ENCODE measurements around the gene MYL12A.

MYL12A gene

GRCh38 chr18:3230401-3231334 lies 16.9 kb upstream of the MYL12A start:
- Histone ChIP-seq H3K4ac (ENCODE audit: low read depth, low read length) (no peak overlapping the region), H3K9ac (ENCODE audit: low read length) (no peak overlapping the region), H3K4me3 (ENCODE audit: low read length) (no peak overlapping the region)

GRCh38 chr18:3233004-3233403 lies 14.6 kb upstream of the MYL12A start:
- no peak overlapping the region for H3K4me3 ChIP-seq (ENCODE audit: low read length)
- H3K23ac ChIP-seq (ENCODE audit: low read length), result no peak overlapping the region
- H3K36me3 ChIP-seq (ENCODE audit: control insufficient read depth, insufficient read depth, low read length), result no peaks in the 10 kb centered on the region
- H2BK5ac ChIP-seq (ENCODE audit: low read length), result no peak overlapping the region
- no peak for DNase-seq
- no peak overlapping the region for H4K5ac ChIP-seq (ENCODE audit: low read length)
- H3K4ac ChIP-seq (ENCODE audit: low read depth, low read length), result no peak overlapping the region
- no peak overlapping the region for H2BK120ac ChIP-seq (ENCODE audit: low read depth, low read length)
- no peak overlapping the region for H3K4me2 ChIP-seq (ENCODE audit: low read length)
- no peak overlapping the region for H3K18ac ChIP-seq (ENCODE audit: low read length)
- H2BK15ac ChIP-seq (replicated peaks; ENCODE audit: low read depth), result no peak overlapping the region
- no peaks in the 10 kb centered on the region for H3K79me1 ChIP-seq (ENCODE audit: low read length)
- no peak overlapping the region for H4K8ac ChIP-seq (ENCODE audit: low read depth, low read length)
- no peak overlapping the region for H3K56ac ChIP-seq (ENCODE audit: low read length)
- H3K4me1 ChIP-seq (ENCODE audit: control insufficient read depth, low read depth, low read length), result no peaks in the 10 kb centered on the region
- H3K9ac ChIP-seq (ENCODE audit: low read length), result no peak overlapping the region
- no peak overlapping the region for H3K27ac ChIP-seq (ENCODE audit: low read depth, low read length)
- H3K79me2 ChIP-seq (ENCODE audit: control insufficient read depth, insufficient read depth, low read length), result no peaks in the 10 kb centered on the region
- H2AK5ac ChIP-seq (ENCODE audit: low read length), result no peak overlapping the region
- H3K27me3 ChIP-seq (ENCODE audit: insufficient read depth, low read length, poor library complexity), result no peaks in the 10 kb centered on the region
- WGBS (ENCODE audit: extremely low coverage, insufficient coverage, low lambda C conversion rate), result no CpG with 5 or more reads among the region's 1 CpG

More at GRCh38 chr18:3230401-3231334, 16.9 kb upstream of the MYL12A start:
- WGBS (ENCODE audit: extremely low coverage, insufficient coverage, low lambda C conversion rate), result no CpG with 5 or more reads among the region's 9 CpGs
- peak; percentile 57 for DNase-seq
- Histone ChIP-seq H3K56ac (ENCODE audit: low read length) (no peak overlapping the region), H3K4me1 (ENCODE audit: control insufficient read depth, low read depth, low read length) (no peaks in the 10 kb centered on the region), H2AK5ac (ENCODE audit: low read length) (no peak overlapping the region), H3K36me3 (ENCODE audit: control insufficient read depth, insufficient read depth, low read length) (no peaks in the 10 kb centered on the region), H3K27me3 (ENCODE audit: insufficient read depth, low read length, poor library complexity) (no peaks in the 10 kb centered on the region), H3K4me2 (ENCODE audit: low read length) (no peak overlapping the region), H3K79me1 (ENCODE audit: low read length) (no peaks in the 10 kb centered on the region), H3K79me2 (ENCODE audit: control insufficient read depth, insufficient read depth, low read length) (no peaks in the 10 kb centered on the region), H3K23ac (ENCODE audit: low read length) (no peak overlapping the region), H2BK15ac (replicated peaks; ENCODE audit: low read depth) (no peak overlapping the region), H4K5ac (ENCODE audit: low read length) (no peak overlapping the region), H4K8ac (ENCODE audit: low read depth, low read length) (no peak overlapping the region), H3K18ac (ENCODE audit: low read length) (no peak overlapping the region), H2BK120ac (ENCODE audit: low read depth, low read length) (no peak overlapping the region), H3K27ac (ENCODE audit: low read depth, low read length) (no peak overlapping the region), H2BK5ac (ENCODE audit: low read length) (no peak overlapping the region)

- Histone ChIP-seq H3K18ac (ENCODE audit: low read length) (no peak overlapping the region), H3K4me1 (ENCODE audit: control insufficient read depth, low read depth, low read length) (no peaks in the 10 kb centered on the region), H4K8ac (ENCODE audit: low read depth, low read length) (no peak overlapping the region), H3K27me3 (ENCODE audit: insufficient read depth, low read length, poor library complexity) (no peaks in the 10 kb centered on the region), H4K5ac (ENCODE audit: low read length) (no peak overlapping the region), H3K79me2 (ENCODE audit: control insufficient read depth, insufficient read depth, low read length) (no peaks in the 10 kb centered on the region), H2BK5ac (ENCODE audit: low read length) (no peak overlapping the region), H3K4ac (ENCODE audit: low read depth, low read length) (no peak overlapping the region), H2BK120ac (ENCODE audit: low read depth, low read length) (no peak overlapping the region), H2BK15ac (replicated peaks; ENCODE audit: low read depth) (no peak overlapping the region), H3K27ac (ENCODE audit: low read depth, low read length) (no peak overlapping the region), H3K4me2 (ENCODE audit: low read length) (no peak overlapping the region), H3K56ac (ENCODE audit: low read length) (no peak overlapping the region), H3K23ac (ENCODE audit: low read length) (no peak overlapping the region), H3K79me1 (ENCODE audit: low read length) (no peaks in the 10 kb centered on the region), H3K36me3 (ENCODE audit: control insufficient read depth, insufficient read depth, low read length) (no peaks in the 10 kb centered on the region), H3K4me3 (ENCODE audit: low read length) (no peak overlapping the region), H3K9ac (ENCODE audit: low read length) (no peak overlapping the region), H2AK5ac (ENCODE audit: low read length) (no peak overlapping the region)
- WGBS (ENCODE audit: extremely low coverage, insufficient coverage, low lambda C conversion rate), result no CpG with 5 or more reads among the region's 4 CpGs
- DNase-seq, result no peak
Measured at GRCh38 chr18:3233433-3234168, 14.0 kb upstream of the MYL12A start.

GRCh38 chr18:3234457-3234856 lies 13.1 kb upstream of the MYL12A start:
- no peak overlapping the region for H3K9ac ChIP-seq (ENCODE audit: low read length)
- no peak overlapping the region for H2BK5ac ChIP-seq (ENCODE audit: low read length)
- no peak overlapping the region for H2AK5ac ChIP-seq (ENCODE audit: low read length)
- no peak overlapping the region for H3K23ac ChIP-seq (ENCODE audit: low read length)
- no peak overlapping the region for H3K4ac ChIP-seq (ENCODE audit: low read depth, low read length)
- H3K4me1 ChIP-seq (ENCODE audit: control insufficient read depth, low read depth, low read length), result no peaks in the 10 kb centered on the region
- WGBS (ENCODE audit: extremely low coverage, insufficient coverage, low lambda C conversion rate), result no CpG with 5 or more reads among the region's 5 CpGs
- no peaks in the 10 kb centered on the region for H3K36me3 ChIP-seq (ENCODE audit: control insufficient read depth, insufficient read depth, low read length)
- H2BK15ac ChIP-seq (replicated peaks; ENCODE audit: low read depth), result no peak overlapping the region
- H3K79me2 ChIP-seq (ENCODE audit: control insufficient read depth, insufficient read depth, low read length), result no peaks in the 10 kb centered on the region
- no peaks in the 10 kb centered on the region for H3K79me1 ChIP-seq (ENCODE audit: low read length)
- no peak overlapping the region for H3K4me2 ChIP-seq (ENCODE audit: low read length)
- no peak overlapping the region for H4K8ac ChIP-seq (ENCODE audit: low read depth, low read length)
- H3K4me3 ChIP-seq (ENCODE audit: low read length), result no peak overlapping the region
- H3K27me3 ChIP-seq (ENCODE audit: insufficient read depth, low read length, poor library complexity), result no peaks in the 10 kb centered on the region
- H3K56ac ChIP-seq (ENCODE audit: low read length), result no peak overlapping the region
- no peak for DNase-seq
- H2BK120ac ChIP-seq (ENCODE audit: low read depth, low read length), result no peak overlapping the region
- H4K5ac ChIP-seq (ENCODE audit: low read length), result no peak overlapping the region
- no peak overlapping the region for H3K27ac ChIP-seq (ENCODE audit: low read depth, low read length)
- no peak overlapping the region for H3K18ac ChIP-seq (ENCODE audit: low read length)

- Histone ChIP-seq H3K79me2 (ENCODE audit: control insufficient read depth, insufficient read depth, low read length) (no peaks in the 10 kb centered on the region), H3K36me3 (ENCODE audit: control insufficient read depth, insufficient read depth, low read length) (no peaks in the 10 kb centered on the region), H3K4ac (ENCODE audit: low read depth, low read length) (no peak overlapping the region), H2BK15ac (replicated peaks; ENCODE audit: low read depth) (no peak overlapping the region), H3K18ac (ENCODE audit: low read length) (no peak overlapping the region), H3K9ac (ENCODE audit: low read length) (no peak overlapping the region), H2BK5ac (ENCODE audit: low read length) (no peak overlapping the region), H4K5ac (ENCODE audit: low read length) (no peak overlapping the region), H3K79me1 (ENCODE audit: low read length) (no peaks in the 10 kb centered on the region), H3K56ac (ENCODE audit: low read length) (no peak overlapping the region), H3K4me3 (ENCODE audit: low read length) (no peak overlapping the region), H2AK5ac (ENCODE audit: low read length) (no peak overlapping the region), H4K8ac (ENCODE audit: low read depth, low read length) (no peak overlapping the region), H3K27me3 (ENCODE audit: insufficient read depth, low read length, poor library complexity) (no peaks in the 10 kb centered on the region), H3K27ac (ENCODE audit: low read depth, low read length) (no peak overlapping the region), H3K23ac (ENCODE audit: low read length) (no peak overlapping the region), H3K4me1 (ENCODE audit: control insufficient read depth, low read depth, low read length) (no peaks in the 10 kb centered on the region), H3K4me2 (ENCODE audit: low read length) (no peak overlapping the region), H2BK120ac (ENCODE audit: low read depth, low read length) (no peak overlapping the region)
- DNase-seq, result no peak
- WGBS (ENCODE audit: extremely low coverage, insufficient coverage, low lambda C conversion rate), result no CpG with 5 or more reads among the region's 2 CpGs
Measured at GRCh38 chr18:3235846-3236245, 11.8 kb upstream of the MYL12A start.
